Measurements from ENCODE around the gene AKIP1.

The AKIP1 gene

DNA sequence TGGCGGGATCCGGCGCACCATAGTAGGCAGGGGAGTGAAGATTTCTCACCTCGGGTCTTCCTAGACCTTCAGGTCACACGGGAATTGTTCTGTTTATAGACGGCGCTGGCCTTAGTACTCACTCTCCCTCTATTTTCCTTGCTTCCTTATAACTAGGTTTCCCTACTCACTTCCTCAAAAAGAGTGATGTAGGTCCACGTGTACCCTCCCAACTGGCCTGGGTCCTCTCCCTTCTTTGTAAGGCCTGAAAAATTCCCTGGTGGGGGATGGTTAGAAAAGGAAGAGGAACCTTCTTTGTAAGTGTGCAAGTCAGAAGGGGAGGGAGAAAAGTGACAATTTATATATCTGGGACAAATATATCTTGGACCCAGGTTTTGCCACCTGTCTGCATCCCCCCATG lies 56.2 kb downstream of the AKIP1 start:
- in situ Hi-C loops (cut with MboI; ENCODE audit: low pct_unique_long_range_greater_than_20kb, low sequenced_read_pairs, unreplicated experiment): no loop called here
- TF ChIP-seq, protein P1, sequence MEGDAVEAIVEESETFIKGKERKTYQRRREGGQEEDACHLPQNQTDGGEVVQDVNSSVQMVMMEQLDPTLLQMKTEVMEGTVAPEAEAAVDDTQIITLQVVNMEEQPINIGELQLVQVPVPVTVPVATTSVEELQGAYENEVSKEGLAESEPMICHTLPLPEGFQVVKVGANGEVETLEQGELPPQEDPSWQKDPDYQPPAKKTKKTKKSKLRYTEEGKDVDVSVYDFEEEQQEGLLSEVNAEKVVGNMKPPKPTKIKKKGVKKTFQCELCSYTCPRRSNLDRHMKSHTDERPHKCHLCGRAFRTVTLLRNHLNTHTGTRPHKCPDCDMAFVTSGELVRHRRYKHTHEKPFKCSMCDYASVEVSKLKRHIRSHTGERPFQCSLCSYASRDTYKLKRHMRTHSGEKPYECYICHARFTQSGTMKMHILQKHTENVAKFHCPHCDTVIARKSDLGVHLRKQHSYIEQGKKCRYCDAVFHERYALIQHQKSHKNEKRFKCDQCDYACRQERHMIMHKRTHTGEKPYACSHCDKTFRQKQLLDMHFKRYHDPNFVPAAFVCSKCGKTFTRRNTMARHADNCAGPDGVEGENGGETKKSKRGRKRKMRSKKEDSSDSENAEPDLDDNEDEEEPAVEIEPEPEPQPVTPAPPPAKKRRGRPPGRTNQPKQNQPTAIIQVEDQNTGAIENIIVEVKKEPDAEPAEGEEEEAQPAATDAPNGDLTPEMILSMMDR (IDR thresholded peaks at IDR 0.05; ENCODE audit: extremely low read depth, insufficient read depth, missing control alignments): no peak

More for the DNA sequence above, 56.2 kb downstream of the AKIP1 start:
- no peak for DNase-seq (ENCODE audit: low spot score)

All from GM13977 (cell line).